Right lobe of liver (tissue), 4 donors: ENCODE measurements around the gene CFAP99.

Experiments used
- CTCF ChIP-seq, 4 donors: fragments of 200-600 bp in 3 of 4; fragments of 450-650 bp in 1 of 4; IDR thresholded peaks; one replicate each; pipeline versions ENCODE4 v1.5.1 to v1.8.0; 2016 to 2022; ENCODE audit warnings: antibody characterized with exemption in 4 of 4, mild to moderate bottlenecking in 2 of 4
- POLR2A ChIP-seq: fragments of 450-650 bp; IDR thresholded peaks from one replicate; pipeline ENCODE4 v1.6.1; 2017; ENCODE audit warnings: antibody characterized with exemption, mild to moderate bottlenecking
- donor health status: DM: no; HTN: no; CAD: no.
- donor health status: DM: no; HTN: no; CAD: no.
- donor health status: DM: no; HTN: yes; CAD: no.

- TF ChIP-seq CTCF (IDR thresholded peaks at IDR 0.05): no peak
- TF ChIP-seq POLR2A: no peak
Measured at GRCh38 chr4:2390146-2390545, 28.6 kb upstream of the CFAP99 start.
